RWPE1 (cell line): ENCODE data around the gene BAHCC1.

Experiments used
- CTCF ChIA-PET: fragments of 350-600 bp; sonication (Branson Sonifier 250); formaldehyde crosslinking; extraction: SDS; loops from one replicate; lab custom pipeline; 2021; lab: Yijun Ruan, JAX
- POLR2A ChIA-PET: fragments of 400-600 bp; formaldehyde crosslinking; extraction: SDS; loops from one replicate; lab custom pipeline; 2020; ENCODE audit warnings: antibody characterized with exemption; ENCODE audit not compliant: low non-redundant PET; lab: Yijun Ruan, JAX
- DNase-seq: peaks from one replicate; pipeline ENCODE4 v3.0.0; 2012; ENCODE audit warnings: low spot score
- H3K27ac ChIP-seq: fragments of 450-650 bp; 2 replicates; pipeline ENCODE4 v1.5.1; 2017
- CTCF ChIP-seq: fragments of 450-650 bp; conservative IDR thresholded peaks from 2 replicates; pipeline ENCODE4 v1.5.1; 2017; ENCODE audit warnings: low read depth, mild to moderate bottlenecking

BAHCC1 gene

GRCh38 chr17:81486199-81486810 is 91.0 kb downstream of the BAHCC1 start:
- POLR2A ChIA-PET: interaction anchor here (0.6 to 1.0 kb wide), 4 partner anchors 30 to 1299 kb away, joined by 3 read pairs; no protein-coding TSS in a partner anchor

GRCh38 chr17:81487089-81487486 is 91.8 kb downstream of the BAHCC1 start:
- DNase-seq: no peak
- no peak for TF ChIP-seq CTCF
- ChIA-PET POLR2A (interaction anchor here (1.0 kb wide), 1 partner anchor 92 kb away, joined by 3 read pairs; no protein-coding TSS in a partner anchor), CTCF (interaction anchor here (0.7 kb wide), 1 partner anchor 49 kb away, joined by 3 read pairs; no protein-coding TSS in a partner anchor)
- peak overlapping the region; percentile 78 for H3K27ac ChIP-seq

More at GRCh38 chr17:81486199-81486810, 91.0 kb downstream of the BAHCC1 start:
- DNase-seq: no peak
- no peak for TF ChIP-seq CTCF
- H3K27ac ChIP-seq: peak overlapping the region; percentile 78; the same call in 1 of the 2 replicates
- CTCF ChIA-PET: interaction anchor here (0.6 kb wide), 1 partner anchor 237 kb away, joined by 5 read pairs; no protein-coding TSS in a partner anchor

GRCh38 chr17:81487487-81488275 is 92.4 kb downstream of the BAHCC1 start:
- H3K27ac ChIP-seq: peak overlapping the region; percentile 78
- no peak for TF ChIP-seq CTCF
- POLR2A ChIA-PET: interaction anchor here (0.6 to 1.0 kb wide), 2 partner anchors 11 to 93 kb away, joined by 3 to 4 read pairs; no protein-coding TSS in a partner anchor
- peak; percentile 88 for DNase-seq
- CTCF ChIA-PET: interaction anchor here (0.7 kb wide), 1 partner anchor 50 kb away, joined by 3 read pairs; no protein-coding TSS in a partner anchor

- peak overlapping the region; percentile 78 for H3K27ac ChIP-seq
- ChIA-PET POLR2A (interaction anchor here (0.6 kb wide), 1 partner anchor 10 kb away, joined by 4 read pairs; no protein-coding TSS in a partner anchor), CTCF (interaction anchor here (0.6 to 0.8 kb wide), 2 partner anchors 37 to 47 kb away, joined by 3 to 4 read pairs; no protein-coding TSS in a partner anchor)
- TF ChIP-seq CTCF: no peak
- DNase-seq: no peak
Observed at GRCh38 chr17:81488276-81488860, 93.1 kb downstream of the BAHCC1 start.

GRCh38 chr17:81489012-81489997 is 94.0 kb downstream of the BAHCC1 start:
- CTCF ChIA-PET: interaction anchor here (0.6 to 0.8 kb wide), 3 partner anchors 38 to 234 kb away, joined by 3 to 4 read pairs (median 3); no protein-coding TSS in a partner anchor
- DNase-seq: no peak
- peak overlapping the region; percentile 78 for H3K27ac ChIP-seq
- TF ChIP-seq CTCF: no peak
- POLR2A ChIA-PET: no interaction called here
